HepG2 (cell line): ENCODE data around the gene HOXB4. TPM values are rescaled to one million over a fixed set of nuclear protein-coding genes. Genes with fewer than 3 reads are reported as not detected.

ENCODE experiments used
- AKAP8 ChIP-seq: sonication (generic); formaldehyde crosslinking; IDR thresholded peaks from 2 replicates; pipeline ENCODE4 v1.5.1; 2020; ENCODE audit warnings: mild to moderate bottlenecking, missing genetic modification reagents
- HIVEP1 ChIP-seq: sonication (generic); formaldehyde crosslinking; IDR thresholded peaks from 2 replicates; pipeline ENCODE4 v1.4.0; 2020; ENCODE audit warnings: mild to moderate bottlenecking, missing genetic modification reagents
- JUN ChIP-seq: sonication (generic); formaldehyde crosslinking; IDR thresholded peaks from 2 replicates; pipeline ENCODE4 v1.4.0; 2020; ENCODE audit warnings: mild to moderate bottlenecking, missing genetic modification reagents
- JUND ChIP-seq: sonication (generic); formaldehyde crosslinking; IDR thresholded peaks from 2 replicates; pipeline ENCODE4 v1.8.0; 2022; ENCODE audit warnings: mild to moderate bottlenecking, missing genetic modification reagents
- MEIS2 ChIP-seq: sonication (generic); formaldehyde crosslinking; IDR thresholded peaks from 2 replicates; pipeline ENCODE4 v1.9.0; 2021; ENCODE audit warnings: mild to moderate bottlenecking, missing genetic modification reagents
- NFKBIZ ChIP-seq: IDR thresholded peaks from 2 replicates; pipeline ENCODE4 v1.6.1; 2018; ENCODE audit warnings: missing genetic modification reagents, missing compliant biosample characterization
- SRF ChIP-seq: IDR thresholded peaks from 2 replicates; pipeline ENCODE4 v1.6.1; 2011; ENCODE audit warnings: mild to moderate bottlenecking, low read depth, low read length, moderate library complexity
- USF2 ChIP-seq, 2 experiments: sonication (generic) in 1 of 2; formaldehyde crosslinking in 1 of 2; IDR thresholded peaks; 2 replicates each; pipeline versions ENCODE4 v1.5.1 to v1.6.1; 2011 to 2020; ENCODE audit warnings: borderline replicate concordance in 1 of 2, low read depth in 1 of 2, low read length in 1 of 2, mild to moderate bottlenecking in 1 of 2, missing genetic modification reagents in 1 of 2, moderate library complexity in 1 of 2
- ZBTB8A ChIP-seq: sonication (generic); formaldehyde crosslinking; IDR thresholded peaks from 2 replicates; pipeline ENCODE4 v1.4.0; 2020; ENCODE audit warnings: mild to moderate bottlenecking, low read depth, missing genetic modification reagents, borderline replicate concordance
- ZNF451 ChIP-seq: sonication (generic); formaldehyde crosslinking; IDR thresholded peaks from 2 replicates; pipeline ENCODE4 v1.5.0; 2020; ENCODE audit warnings: mild to moderate bottlenecking, missing genetic modification reagents
- ZNF614 ChIP-seq: IDR thresholded peaks from 2 replicates; pipeline ENCODE4 v1.6.1; 2018; ENCODE audit warnings: missing biosample characterization, missing genetic modification reagents, inconsistent platforms, borderline replicate concordance
- ZNF639 ChIP-seq: conservative IDR thresholded peaks from 2 replicates; pipeline ENCODE4 v1.6.1; 2018; ENCODE audit warnings: missing genetic modification reagents
- ZNF687 ChIP-seq: sonication (generic); formaldehyde crosslinking; IDR thresholded peaks from 2 replicates; pipeline ENCODE4 v1.5.1; 2020; ENCODE audit warnings: mild to moderate bottlenecking, missing genetic modification reagents, moderate library complexity
- ZNF740 ChIP-seq: sonication (generic); formaldehyde crosslinking; IDR thresholded peaks from 2 replicates; pipeline ENCODE4 v1.4.0; 2020; ENCODE audit warnings: missing genetic modification reagents
- ZNF766 ChIP-seq: sonication (generic); formaldehyde crosslinking; IDR thresholded peaks from 2 replicates; pipeline ENCODE4 v1.5.0; 2020; ENCODE audit warnings: missing genetic modification reagents, borderline replicate concordance
- polyA plus RNA-seq, 8 experiments: library from polyadenylated mRNA; depleted of rRNA in 3 of 8; stranded (reverse) in 7 of 8; unstranded in 1 of 8; fragments of >200 nt; fragmentation: Illumina TruSeq in 4 of 8; extraction: Trizol in 4 of 8; gene quantifications; 2 replicates each; pipeline versions ENCODE4 v1.2.1 to v1.2.3, GENCODE V29; 2011 to 2016; ENCODE audit warnings: low read depth in 4 of 8, missing spikeins in 1 of 8, mixed read lengths in 1 of 8; ENCODE audit not compliant: insufficient read depth in 1 of 8
- total RNA-seq, 5 experiments: library from RNA; depleted of rRNA; stranded (reverse); fragments of >200 nt; fragmentation: Illumina TruSeq; extraction: Trizol; gene quantifications; 2 replicates each; pipeline ENCODE4 v1.2.3, GENCODE V29; 2016; ENCODE audit warnings: low read depth in 1 of 5
- TF ChIP-seq, protein P1 (sequence below): sonication (generic); formaldehyde crosslinking; conservative IDR thresholded peaks from 2 replicates; pipeline ENCODE4 v1.8.0; 2022; ENCODE audit warnings: mild to moderate bottlenecking, moderate library complexity, missing genetic modification reagents
- TF ChIP-seq, protein P2 (sequence below): IDR thresholded peaks from 2 replicates; pipeline ENCODE4 v1.6.1; 2016

Gene HOXB4
- total and polyA plus RNA-seq, 2 of the 13 experiments (the other 11 are each of a cell fraction or from before 2014, with no cell fraction given) = not detected

DNA sequence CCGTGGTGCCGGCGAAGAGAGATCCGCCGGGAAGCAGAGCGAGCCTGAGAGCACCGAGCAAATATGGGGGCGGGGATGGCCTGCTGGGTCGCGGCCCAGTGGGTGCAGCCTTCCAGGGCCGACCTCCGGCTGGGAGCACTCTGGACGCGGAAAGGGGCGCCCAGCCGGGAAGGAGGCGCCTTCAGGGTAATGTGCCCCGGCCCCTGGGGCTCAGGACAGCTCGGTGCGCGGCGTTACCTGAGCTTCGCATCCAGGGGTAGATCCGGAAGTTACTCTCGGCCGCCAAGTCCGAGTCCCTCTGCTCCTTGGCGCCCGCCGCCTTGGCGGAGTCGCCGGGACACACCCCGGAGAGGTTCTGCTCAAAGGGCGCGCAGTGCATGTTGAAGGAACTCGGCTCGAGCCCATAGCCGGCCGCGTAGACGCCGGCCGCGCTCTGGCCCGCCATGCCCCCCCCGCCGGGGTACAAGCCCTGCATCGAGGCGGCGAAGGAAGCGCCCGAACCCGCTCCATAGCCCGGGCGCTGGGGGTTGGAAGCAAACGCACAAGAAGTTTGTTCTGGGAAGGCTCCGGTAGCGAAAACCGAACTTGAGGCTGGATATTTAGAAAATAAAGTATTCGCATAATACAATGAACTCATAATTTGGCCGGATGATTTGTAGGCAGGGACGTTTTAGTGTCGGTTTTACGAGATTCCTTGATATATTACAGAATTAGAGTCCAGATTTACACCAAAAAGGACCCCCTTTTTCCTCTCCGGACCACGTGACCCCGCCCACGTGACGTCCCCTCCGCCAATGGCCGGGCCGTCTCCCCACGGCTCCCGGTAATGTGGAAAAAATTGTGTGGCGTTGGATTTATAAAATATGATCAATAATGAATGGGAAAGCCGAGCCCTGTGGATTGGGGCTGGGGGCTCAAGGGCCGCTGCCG lies 32.4 kb upstream of the HOXB4 start, which contains the start of gene HOXB7 (continued):
- peak; percentile 47; the same call in 1 of the 2 replicates for TF ChIP-seq ZNF687
- no peak for TF ChIP-seq AKAP8 (CRISPR knock-in tag)
- no peak for TF ChIP-seq JUN (CRISPR knock-in tag)
- TF ChIP-seq HIVEP1 (CRISPR knock-in tag) = no peak
- TF ChIP-seq, protein P1, sequence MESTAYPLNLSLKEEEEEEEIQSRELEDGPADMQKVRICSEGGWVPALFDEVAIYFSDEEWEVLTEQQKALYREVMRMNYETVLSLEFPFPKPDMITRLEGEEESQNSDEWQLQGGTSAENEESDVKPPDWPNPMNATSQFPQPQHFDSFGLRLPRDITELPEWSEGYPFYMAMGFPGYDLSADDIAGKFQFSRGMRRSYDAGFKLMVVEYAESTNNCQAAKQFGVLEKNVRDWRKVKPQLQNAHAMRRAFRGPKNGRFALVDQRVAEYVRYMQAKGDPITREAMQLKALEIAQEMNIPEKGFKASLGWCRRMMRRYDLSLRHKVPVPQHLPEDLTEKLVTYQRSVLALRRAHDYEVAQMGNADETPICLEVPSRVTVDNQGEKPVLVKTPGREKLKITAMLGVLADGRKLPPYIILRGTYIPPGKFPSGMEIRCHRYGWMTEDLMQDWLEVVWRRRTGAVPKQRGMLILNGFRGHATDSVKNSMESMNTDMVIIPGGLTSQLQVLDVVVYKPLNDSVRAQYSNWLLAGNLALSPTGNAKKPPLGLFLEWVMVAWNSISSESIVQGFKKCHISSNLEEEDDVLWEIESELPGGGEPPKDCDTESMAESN (CRISPR knock-in tag) = 0 out of 2 replicates have a peak, but pooled peaks have one; percentile 19
- no peak for TF ChIP-seq ZNF766 (CRISPR knock-in tag)
- no peak for TF ChIP-seq ZBTB8A (CRISPR knock-in tag)
- TF ChIP-seq ZNF451 (CRISPR knock-in tag) = no peak
- no peak for TF ChIP-seq SRF
- no peak for TF ChIP-seq NFKBIZ (CRISPR knock-in tag)
- TF ChIP-seq, protein P2, sequence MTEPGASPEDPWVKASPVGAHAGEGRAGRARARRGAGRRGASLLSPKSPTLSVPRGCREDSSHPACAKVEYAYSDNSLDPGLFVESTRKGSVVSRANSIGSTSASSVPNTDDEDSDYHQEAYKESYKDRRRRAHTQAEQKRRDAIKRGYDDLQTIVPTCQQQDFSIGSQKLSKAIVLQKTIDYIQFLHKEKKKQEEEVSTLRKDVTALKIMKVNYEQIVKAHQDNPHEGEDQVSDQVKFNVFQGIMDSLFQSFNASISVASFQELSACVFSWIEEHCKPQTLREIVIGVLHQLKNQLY (CRISPR knock-in tag) = no peak
- no peak for TF ChIP-seq ZNF614 (CRISPR knock-in tag)
- TF ChIP-seq JUND = no peak
- no peak for TF ChIP-seq MEIS2 (CRISPR knock-in tag)
- TF ChIP-seq ZNF740 = 0 out of 2 replicates have a peak, but pooled peaks have one; percentile 45
- peak; percentile 90 for TF ChIP-seq USF2 (IDR thresholded peaks at IDR 0.05; ENCODE audit: low read depth, low read length)
- TF ChIP-seq USF2 (CRISPR knock-in tag; IDR thresholded peaks at IDR 0.05; ENCODE audit: borderline replicate concordance) = peak; percentile 78; the same call in 1 of the 2 replicates
- TF ChIP-seq ZNF639 = no peak
